Measurements from ENCODE around the gene RELT.

RELT gene

GRCh38 chr11:73379189-73379880 is 3.1 kb downstream of the RELT start:
- H3K4me3 Mint-ChIP-seq: peak overlapping the region; percentile 97
- ATAC-seq: no peak
- H3K4me1 Mint-ChIP-seq: peaks cover 69% of the 10 kb centered on the region
- H3K27ac Mint-ChIP-seq: peak overlapping the region; percentile 59
- H3K36me3 Mint-ChIP-seq (ENCODE audit: low read depth): peaks cover 13% of the 10 kb centered on the region
- H3K27me3 Mint-ChIP-seq: no peaks in the 10 kb centered on the region
- no peak for DNase-seq
- H3K9me3 Mint-ChIP-seq: no peaks in the 10 kb centered on the region

DNA sequence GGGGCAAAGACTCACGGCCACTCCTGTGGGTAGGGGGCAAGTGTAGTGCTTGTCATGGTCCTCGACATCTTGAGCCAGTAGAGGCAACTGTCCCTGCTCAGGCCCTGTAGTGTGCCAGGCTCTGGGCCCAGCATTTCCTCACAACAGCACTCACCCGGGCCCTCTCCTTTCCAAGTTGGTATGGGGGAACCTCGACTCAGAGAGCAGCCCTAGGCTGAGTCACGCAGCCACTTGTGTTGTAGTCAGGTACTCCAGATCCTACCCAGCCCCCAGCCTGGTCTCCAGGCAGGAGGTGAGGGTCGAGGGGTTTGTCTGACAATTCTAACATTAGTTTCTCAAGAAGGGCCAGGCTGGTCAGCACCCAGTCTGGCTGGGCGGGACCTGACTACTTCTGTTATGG is 4.1 kb downstream of the RELT start:
- DNase-seq: no peak
- Mint-ChIP-seq H3K4me1 (peaks cover 78% of the 10 kb centered on the region), H3K36me3 (ENCODE audit: low read depth) (peaks cover 13% of the 10 kb centered on the region), H3K9me3 (no peaks in the 10 kb centered on the region), H3K4me3 (no peak overlapping the region), H3K27me3 (no peaks in the 10 kb centered on the region), H3K27ac (peak overlapping the region; percentile 8)
- no peak for ATAC-seq

- ATAC-seq (no peak), DNase-seq (no peak)
- Mint-ChIP-seq H3K4me1 (peaks cover 78% of the 10 kb centered on the region), H3K4me3 (no peak overlapping the region), H3K27ac (no peak overlapping the region), H3K36me3 (ENCODE audit: low read depth) (peaks cover 13% of the 10 kb centered on the region), H3K9me3 (no peaks in the 10 kb centered on the region), H3K27me3 (no peaks in the 10 kb centered on the region)
These were observed 4.8 kb downstream of the RELT start for GRCh38 chr11:73380897-73381410.

- Mint-ChIP-seq H3K27ac (no peak overlapping the region), H3K4me1 (peaks cover 83% of the 10 kb centered on the region), H3K9me3 (no peaks in the 10 kb centered on the region), H3K36me3 (ENCODE audit: low read depth) (peaks cover 13% of the 10 kb centered on the region), H3K27me3 (no peaks in the 10 kb centered on the region), H3K4me3 (no peak overlapping the region)
- ATAC-seq: no peak
- DNase-seq: no peak
These were observed 5.4 kb downstream of the RELT start for GRCh38 chr11:73381589-73381988.

DNA sequence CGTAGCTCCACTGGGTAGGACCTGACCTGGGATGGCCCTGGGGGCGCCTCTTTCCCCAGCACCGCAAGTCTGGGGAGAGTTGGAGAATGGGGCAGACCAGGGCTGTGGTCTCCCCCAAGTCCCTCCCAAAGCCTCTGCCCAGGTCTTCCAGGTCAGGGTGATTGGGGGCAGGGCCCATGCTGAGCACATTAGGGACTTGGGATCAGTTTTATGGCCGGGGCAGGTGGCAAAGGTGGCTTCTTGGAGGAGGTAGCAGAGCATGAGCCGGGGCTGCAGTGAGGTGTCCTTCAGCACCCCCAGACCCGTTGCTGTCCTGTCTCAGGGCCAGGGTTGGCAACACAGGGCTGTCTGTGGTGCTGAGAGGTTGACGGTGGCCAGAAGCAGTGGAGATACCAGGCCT is 6.0 kb downstream of the RELT start:
- ATAC-seq (no peak), DNase-seq (no peak)
- peaks cover 85% of the 10 kb centered on the region for H3K4me1 Mint-ChIP-seq
- H3K36me3 Mint-ChIP-seq (ENCODE audit: low read depth): peaks cover 9% of the 10 kb centered on the region
- H3K4me3 Mint-ChIP-seq: no peak overlapping the region
- H3K27me3 Mint-ChIP-seq: no peaks in the 10 kb centered on the region
- no peak overlapping the region for H3K27ac Mint-ChIP-seq
- no peaks in the 10 kb centered on the region for H3K9me3 Mint-ChIP-seq

DNA sequence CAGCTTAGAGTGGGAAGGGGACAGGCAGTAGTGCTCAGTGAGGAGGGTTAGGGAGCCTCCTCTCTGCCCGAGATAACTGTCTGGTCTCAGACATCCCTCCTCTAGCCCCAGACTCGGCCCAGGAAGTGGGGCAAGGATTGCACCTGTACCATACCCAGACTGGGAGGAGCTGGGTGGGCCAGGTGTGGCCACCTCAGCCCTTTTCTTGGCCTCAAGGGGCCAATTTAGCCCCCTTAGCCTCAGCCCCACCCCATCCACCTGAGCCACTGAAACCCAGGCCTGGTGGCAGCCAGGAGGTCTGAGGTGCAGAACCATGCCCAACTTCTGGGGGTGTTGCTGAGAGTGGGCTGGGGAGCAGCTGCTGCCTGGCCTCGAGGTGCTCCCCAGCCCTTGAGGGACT is 6.5 kb downstream of the RELT start:
- peaks cover 6% of the 10 kb centered on the region for H3K36me3 Mint-ChIP-seq (ENCODE audit: low read depth)
- peaks cover 81% of the 10 kb centered on the region for H3K4me1 Mint-ChIP-seq
- no peak overlapping the region for H3K27ac Mint-ChIP-seq
- ATAC-seq (no peak), DNase-seq (no peak)
- H3K27me3 Mint-ChIP-seq: no peaks in the 10 kb centered on the region
- H3K9me3 Mint-ChIP-seq: no peaks in the 10 kb centered on the region
- H3K4me3 Mint-ChIP-seq: no peak overlapping the region

DNA sequence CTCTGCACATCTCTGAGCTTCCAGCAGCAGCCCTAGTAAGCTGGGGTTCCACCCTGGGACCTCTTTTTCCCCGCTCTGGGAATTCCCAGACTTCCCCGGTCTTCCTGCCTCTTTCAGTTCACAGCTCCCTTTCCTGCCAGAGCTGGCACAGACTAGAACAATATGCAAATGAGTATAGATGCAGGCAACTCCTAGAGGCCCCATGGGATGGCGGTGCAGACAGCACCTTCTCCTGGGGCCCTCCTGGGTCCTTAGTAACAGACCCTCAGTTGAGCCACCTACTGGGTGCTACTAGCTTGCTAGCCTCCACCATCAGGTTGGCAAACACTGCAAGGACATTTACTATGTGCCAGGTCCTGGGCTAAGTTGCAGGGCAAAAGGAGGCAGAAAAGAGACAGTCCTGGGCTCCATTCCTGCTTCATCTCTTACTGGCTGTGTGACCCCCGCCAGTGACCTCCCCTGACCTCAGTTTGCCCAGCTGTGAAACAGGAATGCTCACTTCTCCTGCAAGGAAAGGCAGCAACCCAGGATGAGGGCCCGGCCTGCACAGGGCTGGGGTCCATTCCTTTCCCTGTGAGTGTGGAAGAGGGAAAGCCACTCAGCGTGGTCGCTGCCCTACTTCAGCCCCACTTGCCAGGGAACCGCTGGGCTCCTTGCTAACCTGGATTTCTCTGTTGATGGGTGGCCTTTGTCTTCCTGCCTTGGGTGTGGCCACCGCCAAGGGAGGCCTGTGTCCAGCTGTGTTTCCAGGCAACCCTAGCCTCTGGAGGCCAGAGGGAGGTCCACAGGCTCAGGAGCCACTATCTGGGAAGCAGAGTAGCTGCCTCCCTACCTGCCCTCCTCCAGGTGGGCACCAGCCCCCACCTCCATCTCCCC is 7.3 kb downstream of the RELT start:
- Mint-ChIP-seq H3K4me3 (no peak overlapping the region), H3K4me1 (peaks cover 80% of the 10 kb centered on the region), H3K9me3 (no peaks in the 10 kb centered on the region), H3K36me3 (ENCODE audit: low read depth) (peaks cover 1% of the 10 kb centered on the region), H3K27ac (no peak overlapping the region), H3K27me3 (no peaks in the 10 kb centered on the region)
- ATAC-seq: no peak
- no peak for DNase-seq

- peaks cover 74% of the 10 kb centered on the region for H3K4me1 Mint-ChIP-seq
- no peak for ATAC-seq
- peak overlapping the region; percentile 69 for H3K27ac Mint-ChIP-seq
- no peaks in the 10 kb centered on the region for H3K36me3 Mint-ChIP-seq (ENCODE audit: low read depth)
- DNase-seq: no peak
- H3K4me3 Mint-ChIP-seq: no peak overlapping the region
- H3K9me3 Mint-ChIP-seq: no peaks in the 10 kb centered on the region
- no peaks in the 10 kb centered on the region for H3K27me3 Mint-ChIP-seq
These were observed 7.9 kb downstream of the RELT start for GRCh38 chr11:73384125-73384441.

DNA sequence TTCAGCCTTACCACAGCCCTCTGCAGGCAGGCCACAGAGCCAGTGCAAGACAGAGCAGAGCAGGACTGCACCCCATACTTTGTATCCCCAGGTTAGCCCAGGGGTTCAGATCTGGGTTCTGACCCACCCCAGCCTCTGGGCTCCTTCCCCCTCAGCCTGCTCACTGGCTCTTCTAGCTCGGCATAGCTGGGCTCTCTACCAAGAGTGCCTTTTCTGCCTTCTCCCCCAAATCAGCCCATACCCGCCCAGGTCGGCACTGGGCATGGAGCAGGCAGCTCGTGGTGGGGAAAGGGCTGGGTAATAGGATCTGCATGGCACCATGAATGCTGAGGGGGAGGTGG is 8.3 kb downstream of the RELT start:
- peaks cover 73% of the 10 kb centered on the region for H3K4me1 Mint-ChIP-seq

DNA sequence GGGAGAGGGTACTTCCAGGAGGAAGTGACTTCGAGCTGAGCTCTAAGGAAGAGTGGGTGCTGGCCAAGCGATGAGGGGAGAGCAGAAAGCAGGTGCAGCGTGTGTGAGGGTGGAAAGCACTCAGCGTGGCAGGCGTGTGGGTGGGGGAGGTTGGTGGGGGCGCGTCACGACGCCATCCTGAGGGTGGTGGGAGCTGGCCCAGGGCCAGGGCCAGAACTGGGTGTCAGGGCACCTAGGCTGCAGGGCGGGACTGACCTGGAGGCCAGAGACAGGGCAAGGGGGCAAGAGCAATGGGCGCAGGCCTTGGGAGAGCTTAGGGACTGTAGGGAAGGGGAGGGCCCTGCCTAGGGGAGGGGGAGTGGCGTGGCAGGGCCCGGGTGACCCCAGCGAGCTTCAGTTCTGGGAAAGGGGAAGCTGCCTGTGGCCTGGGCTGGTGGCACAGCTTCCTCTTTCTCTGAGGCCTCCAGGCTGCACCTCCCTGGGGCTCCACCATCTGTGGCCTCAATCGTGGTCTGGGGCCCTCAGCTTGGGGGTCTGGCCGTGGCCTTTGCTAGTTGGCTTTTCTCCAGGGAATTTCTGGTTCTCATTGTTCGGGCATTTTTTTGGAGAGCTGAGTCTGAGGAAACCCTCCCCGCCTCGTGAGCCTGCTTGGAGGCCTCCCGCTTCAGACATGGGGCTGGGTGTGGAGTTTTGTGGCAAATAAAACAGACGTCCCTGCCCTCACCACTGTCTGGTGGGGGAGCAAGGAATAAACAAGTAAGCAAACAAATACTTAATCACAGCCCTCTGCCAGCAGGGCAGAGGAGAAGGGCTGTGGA is 8.9 kb downstream of the RELT start:
- Mint-ChIP-seq H3K27ac (peak overlapping the region; percentile 82), H3K27me3 (no peaks in the 10 kb centered on the region), H3K9me3 (no peaks in the 10 kb centered on the region), H3K4me1 (peaks cover 67% of the 10 kb centered on the region), H3K36me3 (ENCODE audit: low read depth) (no peaks in the 10 kb centered on the region), H3K4me3 (no peak overlapping the region)
- ATAC-seq: peak; percentile 41
- DNase-seq: peak; percentile 40

More for the DNA sequence above, 8.3 kb downstream of the RELT start:
- no peak for ATAC-seq
- no peak for DNase-seq
- H3K4me3 Mint-ChIP-seq: no peak overlapping the region
- H3K36me3 Mint-ChIP-seq (ENCODE audit: low read depth): no peaks in the 10 kb centered on the region
- no peaks in the 10 kb centered on the region for H3K9me3 Mint-ChIP-seq
- peak overlapping the region; percentile 69 for H3K27ac Mint-ChIP-seq
- no peaks in the 10 kb centered on the region for H3K27me3 Mint-ChIP-seq

GRCh38 chr11:73386016-73386415 is 9.8 kb downstream of the RELT start:
- ATAC-seq: no peak
- H3K4me1 Mint-ChIP-seq: peaks cover 59% of the 10 kb centered on the region
- DNase-seq: no peak
- H3K36me3 Mint-ChIP-seq (ENCODE audit: low read depth): no peaks in the 10 kb centered on the region
- peak overlapping the region; percentile 62 for H3K27ac Mint-ChIP-seq
- peak overlapping the region; percentile 6 for H3K4me3 Mint-ChIP-seq
- no peaks in the 10 kb centered on the region for H3K9me3 Mint-ChIP-seq
- no peaks in the 10 kb centered on the region for H3K27me3 Mint-ChIP-seq

GRCh38 chr11:73386546-73386945 is 10.3 kb downstream of the RELT start:
- ATAC-seq (no peak), DNase-seq (no peak)
- Mint-ChIP-seq H3K9me3 (no peaks in the 10 kb centered on the region), H3K36me3 (ENCODE audit: low read depth) (no peaks in the 10 kb centered on the region), H3K4me3 (peak overlapping the region; percentile 6), H3K27ac (peak overlapping the region; percentile 62), H3K27me3 (no peaks in the 10 kb centered on the region), H3K4me1 (peaks cover 56% of the 10 kb centered on the region)

DNA sequence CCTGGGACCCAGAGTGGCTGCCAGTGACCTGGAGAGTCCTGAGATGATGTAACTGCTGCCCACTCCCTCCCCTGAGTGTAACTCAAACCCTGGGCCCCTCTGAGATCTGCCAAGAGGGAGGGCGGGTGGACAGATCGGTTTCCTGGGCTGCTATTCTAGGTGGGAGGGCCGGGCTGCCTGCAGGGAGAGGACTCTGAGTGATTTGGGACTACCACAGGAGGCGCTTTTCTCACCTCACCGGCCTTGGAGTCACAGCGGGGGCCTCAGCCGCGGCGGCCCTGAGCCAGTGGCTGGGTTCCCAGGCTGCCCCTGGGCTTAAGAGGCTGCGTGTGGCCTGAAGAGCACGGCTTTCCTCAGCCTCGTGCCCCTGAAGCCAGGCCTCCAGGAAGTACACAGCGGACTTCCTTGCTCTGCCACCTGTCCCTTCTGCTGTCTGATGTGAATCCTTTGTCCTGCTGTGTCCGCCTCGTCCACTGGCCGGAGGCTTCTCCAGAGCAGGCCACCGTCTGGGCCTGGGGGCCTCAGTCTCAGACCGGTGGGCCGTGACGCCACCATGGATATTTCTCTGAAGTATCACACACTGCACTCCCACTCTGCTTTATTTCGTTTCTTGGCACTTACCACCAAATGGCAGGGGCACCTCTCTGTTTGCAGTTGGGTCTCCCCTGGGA is 11.5 kb downstream of the RELT start:
- Mint-ChIP-seq H3K27me3 (no peaks in the 10 kb centered on the region), H3K4me1 (peaks cover 48% of the 10 kb centered on the region), H3K4me3 (no peak overlapping the region), H3K9me3 (no peaks in the 10 kb centered on the region), H3K27ac (peak overlapping the region; percentile 76), H3K36me3 (ENCODE audit: low read depth) (peaks cover 2% of the 10 kb centered on the region)
- ATAC-seq: no peak
- no peak for DNase-seq
